Lower leg skin (tissue), 4 donors: ENCODE results near the gene RPL3. TPM values are rescaled to one million over a fixed set of nuclear protein-coding genes. Genes with fewer than 3 reads are reported as not detected.
A peak's percentile ranks its signal among the peaks of the same experiment; 100 is the strongest.

Experiments used
- DNase-seq, 2 donors: peaks; one replicate each; pipeline ENCODE4 v3.0.0-alpha.2; 2019; ENCODE audit warnings: low spot score in 2 of 2
- H3K4me3 ChIP-seq: fragments of 200-600 bp; sonication (generic); 2 replicates; pipeline ENCODE4 v1.5.1; 2017; ENCODE audit warnings: mild to moderate bottlenecking, low read depth; ENCODE audit not compliant: poor library complexity, severe bottlenecking
- CTCF ChIP-seq, 3 donors: fragments of 450-650 bp; IDR thresholded peaks; one replicate each; pipeline ENCODE4 v1.5.1; 2016; ENCODE audit warnings: antibody characterized with exemption in 3 of 3, mild to moderate bottlenecking in 3 of 3, moderate library complexity in 2 of 3
- POLR2A ChIP-seq, 2 donors: fragments of 450-650 bp; IDR thresholded peaks; one replicate each; pipeline ENCODE4 v1.6.1; 2016 to 2017; ENCODE audit warnings: antibody characterized with exemption in 2 of 2, mild to moderate bottlenecking in 1 of 2, moderate library complexity in 1 of 2
- WGBS, 2 donors: methylation state at CpG; one replicate each; pipeline ENCODE4 v1.1.5; 2018; 5-methylcytosine and 5-hydroxymethylcytosine counted together
- intact Hi-C: fragments of 100-400 bp; cut with DNase I; formaldehyde crosslinking; loops from one replicate; pipeline ENCODE4 v1.15.0; 2023; ENCODE audit warnings: low total_unique reads
- total RNA-seq, 4 donors: library from RNA; depleted of rRNA; stranded (reverse); fragments of >200 nt; gene quantifications; one replicate each; pipeline ENCODE4 v1.1.0, GENCODE V29; 2016

The RPL3 gene
- total RNA-seq, 4 donors from 2014 or later: 2,414 to 3,362 (median 2,993) TPM

- H3K4me3 ChIP-seq: no peak overlapping the region
- 23 to 27% methylated on average over 19 of the region's 19 CpGs for WGBS, 2 donors
- no peak for TF ChIP-seq POLR2A (IDR thresholded peaks at IDR 0.05)
- DNase-seq: peak in 1 of 2 donors; percentile 59
- intact Hi-C loops: no loop called here
These were observed 19.1 kb downstream of the RPL3 start for GRCh38 chr22:39300186-39300830.

GRCh38 chr22:39299829-39300178 is 19.6 kb downstream of the RPL3 start:
- no peak overlapping the region for H3K4me3 ChIP-seq
- intact Hi-C loops: no loop called here

GRCh38 chr22:39298241-39298987 is 21.0 kb downstream of the RPL3 start:
- 48 to 51% methylated on average over 18 of the region's 18 CpGs for WGBS, 2 donors
- no peak for DNase-seq

More at GRCh38 chr22:39299829-39300178, 19.6 kb downstream of the RPL3 start:
- 54 to 69% methylated on average over 6 of the region's 6 CpGs for WGBS, 2 donors
- TF ChIP-seq CTCF (IDR thresholded peaks at IDR 0.05): no peak
- TF ChIP-seq POLR2A (IDR thresholded peaks at IDR 0.05): no peak
- DNase-seq: no peak

GRCh38 chr22:39297490-39298240 is 21.8 kb downstream of the RPL3 start:
- H3K4me3 ChIP-seq: no peak overlapping the region
- intact Hi-C loops: no loop called here
- 41 to 45% methylated on average over 17 to 18 of the region's 18 CpGs for WGBS, 2 donors
- no peak for DNase-seq
- TF ChIP-seq CTCF (IDR thresholded peaks at IDR 0.05): no peak
- TF ChIP-seq POLR2A (IDR thresholded peaks at IDR 0.05): no peak

More at GRCh38 chr22:39298241-39298987, 21.0 kb downstream of the RPL3 start:
- intact Hi-C loops: no loop called here
- H3K4me3 ChIP-seq: no peak overlapping the region
- TF ChIP-seq POLR2A (IDR thresholded peaks at IDR 0.05): no peak
- no peak for TF ChIP-seq CTCF (IDR thresholded peaks at IDR 0.05)

- intact Hi-C loops: no loop called here
- TF ChIP-seq CTCF (IDR thresholded peaks at IDR 0.05) (no peak), POLR2A (IDR thresholded peaks at IDR 0.05) (no peak)
- no peak overlapping the region for H3K4me3 ChIP-seq
- no peak for DNase-seq
- 32 to 39% methylated on average over 16 to 19 of the region's 19 CpGs for WGBS, 2 donors
These were observed 22.4 kb downstream of the RPL3 start for GRCh38 chr22:39296981-39297489.

- no peak overlapping the region for H3K4me3 ChIP-seq
- no peak for DNase-seq
- no peak for TF ChIP-seq CTCF (IDR thresholded peaks at IDR 0.05)
- no peak for TF ChIP-seq POLR2A (IDR thresholded peaks at IDR 0.05)
- intact Hi-C loops: no loop called here
- 75 to 81% methylated on average over 6 of the region's 6 CpGs for WGBS, 2 donors
These were observed 22.9 kb downstream of the RPL3 start for GRCh38 chr22:39296535-39296934.
